ENCODE data around the gene F7.
"Not testable (repeated sequence)": the region's sequence is repeated elsewhere in the genome, so short reads cannot be mapped to it uniquely, and the experiment has no call there.

F7 gene

GRCh38 chr13:113087923-113088690, 17.5 kb upstream of the F7 start:
- DNase-seq, result no peak

- no peak for DNase-seq
Observed at GRCh38 chr13:113088691-113089020, 16.9 kb upstream of the F7 start.

GRCh38 chr13:113089693-113090414, 15.7 kb upstream of the F7 start:
- DNase-seq, result no peak

GRCh38 chr13:113090415-113090770, 15.2 kb upstream of the F7 start:
- DNase-seq, result no peak

- DNase-seq, result no peak
Observed at GRCh38 chr13:113090806-113091205, 14.8 kb upstream of the F7 start.

GRCh38 chr13:113091211-113091771, 14.3 kb upstream of the F7 start:
- no peak for DNase-seq

GRCh38 chr13:113091891-113092775, 13.5 kb upstream of the F7 start:
- no peak for DNase-seq

GRCh38 chr13:113092776-113093579, 12.6 kb upstream of the F7 start:
- no peak for DNase-seq

- no peak for DNase-seq
Observed at GRCh38 chr13:113093580-113094409, 11.8 kb upstream of the F7 start.

- no peak for DNase-seq
Observed at GRCh38 chr13:113094410-113094800, 11.2 kb upstream of the F7 start.

- no peak for DNase-seq
Observed at GRCh38 chr13:113095146-113096051, 10.2 kb upstream of the F7 start.

- no peak for DNase-seq
Observed at GRCh38 chr13:113096052-113096744, 9.4 kb upstream of the F7 start.

GRCh38 chr13:113096745-113097305, 8.8 kb upstream of the F7 start:
- no peak for DNase-seq

GRCh38 chr13:113097651-113098050, 7.9 kb upstream of the F7 start:
- no peak for DNase-seq

GRCh38 chr13:113098162-113098732, 7.3 kb upstream of the F7 start:
- DNase-seq, result no peak

GRCh38 chr13:113099142-113099541, 6.4 kb upstream of the F7 start:
- no peak for DNase-seq

- not testable (repeated sequence) for DNase-seq
Observed at GRCh38 chr13:113102302-113102701, 3.3 kb upstream of the F7 start.

GRCh38 chr13:113102727-113103126, 2.9 kb upstream of the F7 start:
- DNase-seq, result no peak

- no peak for DNase-seq
Observed at GRCh38 chr13:113103646-113104045, 1.9 kb upstream of the F7 start.
